ENCODE data around the gene SIN3B.

The SIN3B gene

DNA sequence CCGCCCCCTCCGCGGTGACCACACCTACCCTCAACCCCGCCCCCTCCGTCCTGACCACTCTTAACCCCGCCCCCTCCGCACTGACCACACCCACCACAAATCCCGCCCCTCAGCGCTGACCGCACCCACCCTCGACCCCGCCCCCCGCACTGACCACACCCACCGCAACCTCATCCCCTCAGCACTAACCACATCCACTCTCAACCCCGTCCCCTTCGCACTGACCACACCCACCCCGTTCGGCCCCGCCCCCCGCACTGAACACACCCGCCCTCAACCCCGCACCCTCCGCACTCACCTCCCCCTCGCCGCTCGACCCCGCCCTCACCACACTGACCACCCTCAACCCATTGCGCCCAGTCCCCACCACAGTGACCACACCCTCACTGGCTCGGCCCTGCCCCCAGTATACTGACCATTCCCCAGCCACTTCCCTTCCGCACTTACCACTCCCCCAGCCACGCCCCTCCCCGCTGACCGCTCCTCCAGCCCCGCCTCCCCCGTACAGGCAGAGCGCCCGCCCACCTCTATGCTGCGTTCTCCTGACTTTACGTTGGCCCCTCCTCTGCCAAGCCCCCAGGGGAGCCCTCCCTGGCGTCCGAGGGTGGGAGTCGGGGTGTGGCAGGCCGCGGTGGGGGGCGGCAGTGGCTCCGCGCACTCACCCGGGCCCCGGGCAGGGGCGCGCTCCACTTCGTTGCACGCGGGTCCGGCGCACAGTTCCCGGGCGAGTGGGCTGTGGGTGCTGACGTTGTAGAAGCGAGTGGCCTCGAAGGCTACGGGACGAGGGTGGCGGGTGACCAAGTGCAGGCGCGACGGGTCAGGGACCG lies 68.0 kb downstream of the SIN3B start:
- no peaks in the 10 kb centered on the region for H3K79me2 ChIP-seq (ENCODE audit: low read length)
- H3K4me2 ChIP-seq (ENCODE audit: low read depth, low read length) = peak overlapping the region; percentile 92
- peak overlapping the region; percentile 21; the same call in 1 of the 2 replicates for H3K9ac ChIP-seq (ENCODE audit: low read length)
- H3K9me2 ChIP-seq (replicated peaks; ENCODE audit: insufficient read depth, low read length) = no peaks in the 10 kb centered on the region
- DNase-seq = peak; percentile 79
- H3K4me3 ChIP-seq (ENCODE audit: low read length) = peak overlapping the region; percentile 72
- no peaks in the 10 kb centered on the region for H3K36me3 ChIP-seq (replicated peaks; ENCODE audit: insufficient read depth, low read length)
- H3K27ac ChIP-seq (ENCODE audit: low read length) = no peak overlapping the region
- peak overlapping the region; percentile 86 for H2AFZ ChIP-seq (ENCODE audit: low read length)
- H3K27me3 ChIP-seq (replicated peaks; ENCODE audit: insufficient read depth, low read length) = peaks cover 20% of the 10 kb centered on the region
- no peaks in the 10 kb centered on the region for H4K20me1 ChIP-seq (ENCODE audit: insufficient read depth, low read length)
- H3K9me3 ChIP-seq (replicated peaks; ENCODE audit: insufficient read depth, low read length) = no peaks in the 10 kb centered on the region
- H3K4me1 ChIP-seq (ENCODE audit: low read length) = peaks cover 7% of the 10 kb centered on the region; the same call in 1 of the 2 replicates
- no peak for TF ChIP-seq EZH2 (optimal IDR thresholded peaks at IDR 0.05; ENCODE audit: low read depth, low read length)
- TF ChIP-seq, protein P1, sequence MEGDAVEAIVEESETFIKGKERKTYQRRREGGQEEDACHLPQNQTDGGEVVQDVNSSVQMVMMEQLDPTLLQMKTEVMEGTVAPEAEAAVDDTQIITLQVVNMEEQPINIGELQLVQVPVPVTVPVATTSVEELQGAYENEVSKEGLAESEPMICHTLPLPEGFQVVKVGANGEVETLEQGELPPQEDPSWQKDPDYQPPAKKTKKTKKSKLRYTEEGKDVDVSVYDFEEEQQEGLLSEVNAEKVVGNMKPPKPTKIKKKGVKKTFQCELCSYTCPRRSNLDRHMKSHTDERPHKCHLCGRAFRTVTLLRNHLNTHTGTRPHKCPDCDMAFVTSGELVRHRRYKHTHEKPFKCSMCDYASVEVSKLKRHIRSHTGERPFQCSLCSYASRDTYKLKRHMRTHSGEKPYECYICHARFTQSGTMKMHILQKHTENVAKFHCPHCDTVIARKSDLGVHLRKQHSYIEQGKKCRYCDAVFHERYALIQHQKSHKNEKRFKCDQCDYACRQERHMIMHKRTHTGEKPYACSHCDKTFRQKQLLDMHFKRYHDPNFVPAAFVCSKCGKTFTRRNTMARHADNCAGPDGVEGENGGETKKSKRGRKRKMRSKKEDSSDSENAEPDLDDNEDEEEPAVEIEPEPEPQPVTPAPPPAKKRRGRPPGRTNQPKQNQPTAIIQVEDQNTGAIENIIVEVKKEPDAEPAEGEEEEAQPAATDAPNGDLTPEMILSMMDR (IDR thresholded peaks at IDR 0.05; ENCODE audit: low read length) = no peak
- TF ChIP-seq EZH2phosphoT487 (IDR thresholded peaks at IDR 0.05; ENCODE audit: low read length) = no peak
- no peaks in the 10 kb centered on the region for H3F3A ChIP-seq (ENCODE audit: insufficient read depth, low read length)

DNA sequence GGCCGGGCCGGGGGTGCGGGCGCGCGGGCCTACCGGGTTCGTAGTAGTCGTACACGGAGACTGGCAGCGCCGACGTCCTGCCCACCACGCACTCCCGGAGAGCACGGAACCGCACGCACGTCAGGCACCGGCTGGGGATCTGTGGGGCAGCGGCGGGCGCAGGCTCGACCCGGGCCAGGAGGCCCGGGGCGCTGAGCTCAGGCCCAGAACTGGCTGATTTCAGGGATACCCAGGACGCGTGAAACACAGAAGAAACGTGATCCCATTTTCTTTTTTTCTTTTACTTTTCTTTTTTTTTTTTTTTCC lies 68.6 kb downstream of the SIN3B start:
- Histone ChIP-seq H3K9me3 (replicated peaks; ENCODE audit: insufficient read depth, low read length) (no peaks in the 10 kb centered on the region), H3K4me2 (ENCODE audit: low read depth, low read length) (peak overlapping the region; percentile 92; the same call in 1 of the 2 replicates), H3K36me3 (replicated peaks; ENCODE audit: insufficient read depth, low read length) (no peaks in the 10 kb centered on the region), H3F3A (ENCODE audit: insufficient read depth, low read length) (no peaks in the 10 kb centered on the region), H2AFZ (ENCODE audit: low read length) (peak overlapping the region; percentile 86), H3K27me3 (replicated peaks; ENCODE audit: insufficient read depth, low read length) (peaks cover 25% of the 10 kb centered on the region), H3K9me2 (replicated peaks; ENCODE audit: insufficient read depth, low read length) (no peaks in the 10 kb centered on the region), H3K27ac (ENCODE audit: low read length) (no peak overlapping the region), H3K4me1 (ENCODE audit: low read length) (peaks cover 7% of the 10 kb centered on the region; the same call in 1 of the 2 replicates), H3K9ac (ENCODE audit: low read length) (0 out of 2 replicates have a peak overlapping the region, but pooled peaks have one; percentile 21), H3K79me2 (ENCODE audit: low read length) (no peaks in the 10 kb centered on the region), H4K20me1 (ENCODE audit: insufficient read depth, low read length) (no peaks in the 10 kb centered on the region), H3K4me3 (ENCODE audit: low read length) (peak overlapping the region; percentile 72)
- DNase-seq = no peak
- TF ChIP-seq EZH2 (optimal IDR thresholded peaks at IDR 0.05; ENCODE audit: low read depth, low read length) = no peak

DNA sequence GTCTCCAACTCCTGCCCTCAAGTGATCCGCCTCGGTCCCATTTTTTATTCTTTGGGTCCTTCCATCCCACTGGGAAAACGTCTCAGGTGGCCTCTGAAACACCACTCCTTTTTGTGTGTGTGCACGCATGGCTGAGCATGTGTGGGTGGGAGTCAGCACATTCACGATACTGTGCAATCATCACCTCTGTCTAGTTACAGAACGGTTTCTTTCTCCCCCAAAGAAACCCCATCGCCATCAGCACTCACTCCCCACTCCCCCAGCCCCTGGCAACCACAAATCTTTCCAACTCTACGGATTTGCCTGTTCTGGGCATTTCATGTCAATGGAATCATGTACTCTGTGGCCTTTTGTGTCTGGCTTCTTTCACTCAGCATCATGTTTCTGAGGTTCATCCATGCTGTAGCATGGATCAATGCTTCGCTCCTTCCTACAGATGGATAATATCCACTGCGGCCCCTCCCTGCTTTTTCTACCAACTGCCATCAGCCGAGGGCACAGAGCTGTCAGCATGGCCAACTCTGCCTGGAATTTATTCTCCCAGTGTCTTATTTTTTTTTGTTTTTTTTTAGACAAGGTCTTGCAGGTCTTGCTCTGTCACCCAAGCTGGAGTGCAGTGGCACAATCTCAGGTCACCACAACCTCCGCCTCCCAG lies 69.3 kb downstream of the SIN3B start:
- no peak overlapping the region for H3K9ac ChIP-seq (ENCODE audit: low read length)
- H2AFZ ChIP-seq (ENCODE audit: low read length) = no peak overlapping the region
- H3K27ac ChIP-seq (ENCODE audit: low read length) = no peak overlapping the region
- H3K4me1 ChIP-seq (ENCODE audit: low read length) = no peaks in the 10 kb centered on the region
- no peaks in the 10 kb centered on the region for H3K9me3 ChIP-seq (replicated peaks; ENCODE audit: insufficient read depth, low read length)
- no peaks in the 10 kb centered on the region for H4K20me1 ChIP-seq (ENCODE audit: insufficient read depth, low read length)
- H3F3A ChIP-seq (ENCODE audit: insufficient read depth, low read length) = no peaks in the 10 kb centered on the region
- H3K9me2 ChIP-seq (replicated peaks; ENCODE audit: insufficient read depth, low read length) = no peaks in the 10 kb centered on the region
- no peak overlapping the region for H3K4me2 ChIP-seq (ENCODE audit: low read depth, low read length)
- H3K79me2 ChIP-seq (ENCODE audit: low read length) = no peaks in the 10 kb centered on the region
- H3K36me3 ChIP-seq (replicated peaks; ENCODE audit: insufficient read depth, low read length) = no peaks in the 10 kb centered on the region
- peaks cover 32% of the 10 kb centered on the region for H3K27me3 ChIP-seq (replicated peaks; ENCODE audit: insufficient read depth, low read length)
- TF ChIP-seq, protein P1 (IDR thresholded peaks at IDR 0.05; ENCODE audit: low read length) = no peak
- no peak for TF ChIP-seq EZH2 (optimal IDR thresholded peaks at IDR 0.05; ENCODE audit: low read depth, low read length)
- DNase-seq = no peak
- no peak overlapping the region for H3K4me3 ChIP-seq (ENCODE audit: low read length)
